Right lung (tissue), 5 donors: ENCODE data around the gene TYW1B. TPM values are rescaled to one million over a fixed set of nuclear protein-coding genes. Genes with fewer than 3 reads are reported as not detected.
"Not testable (repeated sequence)": the region's sequence is repeated elsewhere in the genome, so short reads cannot be mapped to it uniquely, and the experiment has no call there.

Experiments
- DNase-seq, 2 donors: peaks; one replicate each; pipeline ENCODE4 v3.0.0-alpha.2; 2013
- polyA plus RNA-seq, 5 donors: library from polyadenylated mRNA; unstranded; fragments of 120-200 nt; gene quantifications; one replicate each; pipeline versions ENCODE4 v1.2.1 to v1.2.3, GENCODE V29; 2013; ENCODE audit warnings: inconsistent platforms in 1 of 5, low replicate concordance in 1 of 5; ENCODE audit not compliant: insufficient read length in 5 of 5, insufficient read depth in 1 of 5

TYW1B gene
- polyA plus RNA-seq, 5 donors: 3.2 to 8.5 (median 7.6) TPM

DNA sequence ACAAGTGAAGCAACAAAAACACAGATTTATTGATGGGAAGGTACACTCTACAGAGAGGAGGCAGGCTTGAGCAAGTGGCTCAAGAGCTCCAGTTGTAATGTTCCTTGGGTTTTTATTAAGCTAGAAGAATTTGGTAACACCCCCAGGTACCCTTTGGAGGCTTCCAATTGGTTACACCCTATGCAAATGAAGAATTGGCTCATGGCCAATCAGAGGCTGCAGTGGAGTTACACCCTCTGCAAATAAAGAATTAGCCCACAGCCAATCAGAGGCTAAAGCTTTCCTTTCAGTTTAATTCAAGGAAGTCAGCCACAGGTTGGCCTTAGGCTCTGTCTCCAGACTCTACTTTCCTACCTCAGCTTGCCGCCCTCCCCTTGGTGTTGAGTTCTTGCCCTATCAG lies 10.3 kb downstream of the TYW1B start:
- not testable (repeated sequence) for DNase-seq

DNA sequence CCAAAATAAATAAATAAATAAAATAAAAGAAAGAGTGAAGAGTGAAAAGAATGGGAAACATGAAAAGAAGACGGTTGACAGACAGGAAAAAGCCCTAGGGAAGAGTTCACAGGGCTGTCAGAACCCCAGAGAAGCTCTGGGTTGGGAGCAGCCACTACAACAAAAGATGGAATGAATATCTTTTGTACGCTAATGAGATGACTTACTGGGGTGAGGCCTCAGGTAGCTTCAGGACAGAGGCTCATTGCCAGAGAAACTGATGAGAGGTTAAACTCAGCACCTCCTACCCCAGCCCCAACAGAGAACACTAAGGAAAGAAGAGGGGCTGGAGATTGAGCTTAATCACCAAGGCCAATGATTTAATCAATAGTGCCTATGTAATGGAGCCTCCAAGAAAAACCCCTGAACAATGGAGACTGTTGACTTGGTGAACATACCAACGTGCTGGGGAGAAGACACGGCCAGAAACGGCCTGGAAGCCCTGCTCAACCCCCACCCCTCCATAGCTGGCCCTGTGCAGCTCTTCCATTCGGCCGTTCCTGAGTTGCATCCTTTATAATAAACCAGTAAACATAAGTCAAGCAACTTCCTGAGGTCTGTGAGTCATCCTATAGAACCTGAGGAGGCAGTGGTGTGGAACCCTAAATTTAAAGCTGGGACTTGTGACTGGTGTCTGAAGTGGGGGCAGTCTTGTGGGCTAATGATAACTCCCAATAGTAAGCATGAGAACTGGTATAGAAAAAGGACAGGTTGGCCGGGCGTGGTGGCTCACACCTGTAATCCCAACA lies 11.4 kb downstream of the TYW1B start:
- not testable (repeated sequence) for DNase-seq

DNA sequence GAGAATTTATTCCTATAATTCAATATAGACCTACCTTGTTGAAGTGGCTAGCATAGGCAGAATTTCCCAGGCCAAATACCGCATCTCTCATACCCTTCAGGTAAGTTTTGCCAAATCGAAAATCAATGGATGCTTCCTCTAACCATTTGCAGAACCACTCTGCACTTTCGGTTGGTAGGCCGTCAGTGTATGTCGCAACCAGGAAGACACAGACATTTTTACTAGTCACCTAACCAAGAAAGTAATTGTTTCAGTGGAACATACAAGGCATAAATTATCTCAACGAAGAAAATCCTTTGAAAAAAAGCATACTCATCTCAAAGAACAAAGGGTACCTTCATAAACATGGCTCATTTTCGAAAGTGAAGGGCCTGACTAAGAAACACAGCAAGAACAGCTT lies 17.6 kb downstream of the TYW1B start:
- DNase-seq: not testable (repeated sequence)

DNA sequence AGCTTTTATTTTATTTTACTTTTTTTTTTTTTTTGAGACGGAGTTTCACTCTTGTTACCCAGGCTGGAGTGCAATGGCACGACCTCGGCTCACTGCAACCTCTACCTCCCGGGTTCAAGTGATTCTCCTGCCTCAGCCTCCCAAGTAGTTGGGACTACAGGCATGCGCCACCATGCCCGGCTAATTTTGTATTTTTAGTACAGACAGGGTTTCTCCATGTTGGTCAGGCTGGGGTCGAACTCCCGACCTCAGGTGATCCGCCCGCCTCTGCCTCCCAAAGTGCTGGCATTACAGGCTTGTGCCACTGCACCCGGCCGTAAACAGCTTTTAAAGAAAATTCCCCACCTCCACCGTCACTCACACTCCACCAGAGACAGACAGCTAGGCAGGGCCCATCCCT lies 19.5 kb downstream of the TYW1B start:
- not testable (repeated sequence) for DNase-seq

DNA sequence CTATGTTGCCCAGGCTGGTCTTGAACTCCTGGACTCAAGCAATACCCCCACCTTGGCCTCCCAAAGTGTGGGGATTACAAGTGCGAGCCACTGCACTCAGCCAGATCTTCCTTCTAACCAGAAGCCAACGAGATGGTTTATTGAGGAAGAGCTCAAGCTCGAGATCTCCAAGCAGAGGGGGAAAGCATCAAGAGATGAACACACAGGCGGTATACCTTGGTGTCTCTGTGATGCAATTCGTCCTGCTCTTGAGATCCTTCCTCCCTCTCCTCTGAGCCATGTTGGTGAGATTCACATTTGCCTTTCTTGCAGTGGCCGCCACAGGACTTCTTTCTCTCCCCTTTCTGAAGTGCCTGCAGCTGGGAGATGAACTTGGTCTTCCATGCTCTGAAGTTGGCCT lies 21.1 kb downstream of the TYW1B start:
- DNase-seq: not testable (repeated sequence)

DNA sequence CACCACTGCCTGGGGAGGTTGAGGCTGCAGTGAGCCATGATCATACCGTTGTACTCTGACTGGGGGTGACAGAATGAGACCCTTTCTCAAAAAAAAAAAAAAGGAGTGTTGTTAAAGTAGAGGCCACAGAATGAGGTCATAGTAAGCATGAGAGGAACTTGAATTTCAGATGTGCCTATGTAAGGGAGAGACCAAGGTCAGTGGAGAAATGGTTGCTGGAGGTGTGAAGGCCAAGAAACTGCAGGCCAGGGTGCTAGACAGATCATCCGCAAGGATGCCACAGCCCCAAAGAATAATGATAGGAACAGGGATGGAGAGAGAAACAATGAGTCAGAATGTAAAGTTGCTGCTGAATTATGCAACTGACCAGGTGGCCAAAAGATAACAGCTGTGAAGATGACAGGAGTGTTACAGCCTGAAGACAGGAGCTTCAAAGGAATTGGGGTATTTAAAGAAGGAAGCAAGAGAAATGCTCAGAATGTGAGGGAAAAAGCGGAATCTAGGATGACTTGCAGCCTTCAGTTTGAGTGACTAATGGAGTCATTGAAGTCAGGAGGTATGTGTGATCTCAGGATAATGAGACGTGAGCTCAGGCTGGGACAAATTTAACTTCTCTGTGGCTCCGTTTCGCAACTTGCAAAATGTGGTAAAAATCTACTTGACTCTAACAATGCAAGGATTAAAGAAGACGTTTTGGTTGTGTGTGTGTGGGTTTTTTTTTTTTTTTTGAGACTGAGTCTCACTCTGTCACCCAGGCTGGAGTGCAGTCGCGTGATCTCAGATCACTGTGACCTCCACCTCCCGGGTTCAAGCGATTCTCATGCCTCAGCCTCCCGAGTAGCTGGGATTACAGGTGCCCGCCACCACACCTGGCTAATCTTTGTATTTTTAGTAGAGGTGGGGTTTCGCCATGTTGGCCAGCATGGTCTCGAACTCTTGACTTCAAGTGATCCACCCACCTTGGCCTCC lies 22.2 kb downstream of the TYW1B start:
- DNase-seq: no peak

DNA sequence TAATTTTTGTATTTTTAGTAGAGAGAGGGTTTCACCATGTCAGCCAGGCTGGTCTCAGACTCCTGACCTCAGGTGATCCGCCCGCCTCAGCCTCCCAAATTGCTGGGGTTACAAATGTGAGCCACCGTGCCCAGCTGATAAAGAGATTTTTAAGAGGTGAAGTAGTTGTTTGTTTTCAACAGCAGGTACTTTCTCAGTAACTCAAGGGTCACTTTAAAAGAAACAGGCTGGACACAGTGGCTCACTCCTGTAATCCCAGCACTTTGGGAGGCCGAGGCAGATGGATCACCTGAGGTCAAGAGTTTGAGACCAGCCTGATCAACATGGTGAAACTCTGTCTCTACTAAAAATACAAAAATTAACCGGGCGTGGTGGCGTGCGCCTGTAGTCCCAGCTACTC lies 24.2 kb downstream of the TYW1B start:
- DNase-seq: not testable (repeated sequence)

DNA sequence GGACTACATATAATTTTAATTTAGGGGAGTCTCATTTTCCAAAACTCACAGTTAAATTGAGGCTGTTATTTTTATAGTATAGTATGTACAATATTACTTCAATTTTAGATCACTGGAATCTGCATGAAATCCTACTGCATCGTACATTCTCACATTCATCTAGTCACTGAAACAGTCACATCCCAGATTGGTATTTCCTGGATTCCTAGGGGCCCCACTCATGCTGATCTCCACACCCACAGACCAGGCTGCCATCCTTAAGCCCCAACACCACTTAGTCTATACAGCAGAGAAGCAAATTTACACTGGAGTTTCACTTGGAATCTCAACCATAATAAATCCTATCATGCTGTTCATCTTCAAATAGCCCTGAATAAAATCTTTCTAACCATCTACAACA lies 26.4 kb downstream of the TYW1B start:
- not testable (repeated sequence) for DNase-seq

DNA sequence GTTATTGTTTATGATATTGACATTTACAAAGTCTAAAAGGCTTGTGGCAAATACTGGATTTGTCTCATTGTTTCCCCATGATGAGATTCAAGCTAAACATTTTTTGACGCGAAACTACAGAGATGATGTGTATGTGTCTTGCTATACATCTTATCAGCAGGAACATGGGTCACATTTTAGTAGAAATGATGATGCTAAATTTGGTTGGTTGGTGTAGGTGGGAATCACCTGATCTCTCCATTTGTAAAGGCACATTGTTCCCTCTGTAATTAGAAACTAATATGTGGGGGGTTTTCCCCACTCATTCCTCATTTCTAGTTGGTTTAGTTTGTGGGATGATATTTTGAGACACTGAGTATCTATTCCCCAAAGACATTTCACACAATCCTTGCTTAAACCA lies 32.6 kb downstream of the TYW1B start:
- DNase-seq: not testable (repeated sequence)

DNA sequence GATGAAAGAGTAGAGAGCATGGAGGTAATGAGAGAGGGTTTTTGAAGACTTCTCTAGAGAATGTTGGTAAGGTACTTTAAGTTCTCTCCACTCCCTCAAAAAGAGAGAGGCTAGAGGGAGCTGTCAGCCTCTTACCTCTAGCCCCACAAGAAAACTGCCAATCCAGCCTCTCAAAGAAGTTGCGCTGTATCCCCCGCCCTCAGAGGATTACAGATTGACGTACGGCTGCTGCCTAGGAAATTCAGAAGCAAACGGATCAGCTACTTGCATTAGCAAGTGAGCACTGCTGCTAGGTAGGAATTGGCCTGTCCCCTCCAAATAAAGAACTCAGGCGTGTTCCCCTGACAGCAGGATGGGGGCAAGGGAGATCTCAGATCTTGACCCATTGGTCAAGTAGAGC lies 34.2 kb downstream of the TYW1B start:
- DNase-seq: no peak

DNA sequence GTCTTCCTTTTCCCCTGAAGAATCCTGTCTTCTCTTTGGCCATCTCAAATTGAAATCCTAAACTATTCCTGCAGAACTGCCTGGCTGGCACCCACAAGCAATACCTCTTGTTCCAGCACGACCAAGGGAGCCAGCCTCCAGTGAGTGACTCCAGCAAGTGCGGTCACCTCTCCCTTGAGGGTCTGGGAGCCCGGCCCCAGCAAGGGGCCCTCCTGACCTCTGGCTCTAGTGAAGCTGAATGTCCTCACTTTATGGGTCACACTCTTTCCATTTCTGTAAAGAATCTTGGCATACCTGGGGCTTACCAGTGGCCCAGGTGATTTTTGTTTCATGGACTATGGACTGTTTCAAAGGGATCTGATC lies 37.3 kb downstream of the TYW1B start:
- DNase-seq: not testable (repeated sequence)

DNA sequence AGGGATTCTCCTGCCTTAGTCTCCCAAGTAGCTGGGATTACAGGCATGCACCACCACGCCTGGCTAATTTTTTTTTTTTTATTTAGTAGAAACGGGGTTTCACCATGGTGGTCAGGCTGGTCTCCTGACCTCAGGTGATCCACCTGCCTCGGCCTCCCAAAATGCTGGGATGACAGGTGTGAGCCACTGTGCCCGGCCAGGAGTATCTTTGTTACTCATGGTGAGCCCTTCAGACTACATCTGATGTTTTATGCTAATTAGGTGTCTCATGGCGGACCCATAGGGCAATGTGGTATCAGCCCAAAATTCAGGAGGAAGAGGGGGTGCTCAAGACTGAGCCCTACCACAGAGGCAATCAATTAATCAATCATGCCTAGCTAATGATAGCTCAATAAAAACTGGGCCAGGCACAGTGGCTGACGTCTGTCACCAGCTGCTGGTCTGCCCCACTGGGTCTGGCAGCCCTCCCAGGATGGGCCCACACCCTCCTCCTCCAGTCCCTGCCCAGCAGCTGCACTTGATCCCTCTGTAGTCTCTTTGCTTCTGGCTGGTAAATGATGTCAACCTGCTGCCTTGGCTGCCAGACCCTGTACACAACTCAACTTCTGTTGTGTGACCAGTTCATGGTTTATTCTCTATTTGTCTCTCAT lies 37.8 kb downstream of the TYW1B start:
- not testable (repeated sequence) for DNase-seq

DNA sequence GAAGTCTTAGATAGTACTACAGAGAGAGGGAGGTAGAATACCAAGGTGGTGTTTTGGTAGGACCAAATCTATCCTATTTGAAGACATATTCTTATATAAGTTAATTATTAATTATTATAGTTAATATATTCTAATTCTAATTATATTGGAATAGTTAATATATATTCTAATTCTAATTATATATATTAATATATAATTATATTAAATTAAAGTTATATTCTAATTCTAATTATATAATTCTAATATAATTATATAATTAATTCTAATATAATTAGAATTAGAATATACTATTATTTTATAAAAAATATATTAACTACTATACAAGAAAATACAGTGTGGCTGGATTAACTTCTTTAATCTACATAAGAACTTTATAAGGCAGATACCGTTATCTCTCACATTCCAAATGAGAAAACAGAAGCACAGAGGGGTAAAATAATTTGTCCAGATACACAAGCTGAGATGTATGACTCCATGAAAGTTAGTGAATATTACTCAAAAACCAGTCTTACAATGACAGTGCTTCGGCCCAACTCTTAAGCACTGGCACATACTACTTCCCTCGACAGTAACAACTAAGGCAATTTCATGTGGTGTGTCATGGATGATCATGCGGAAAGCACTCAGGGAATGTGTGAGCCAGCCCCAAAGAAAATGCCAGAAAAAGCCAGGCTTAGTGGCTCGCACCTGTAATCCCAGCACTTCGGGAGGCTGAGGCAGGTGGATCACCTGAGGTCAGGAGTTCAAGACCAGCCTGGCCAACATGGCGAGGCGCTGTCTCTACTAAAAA lies 42.6 kb downstream of the TYW1B start:
- DNase-seq: no peak

DNA sequence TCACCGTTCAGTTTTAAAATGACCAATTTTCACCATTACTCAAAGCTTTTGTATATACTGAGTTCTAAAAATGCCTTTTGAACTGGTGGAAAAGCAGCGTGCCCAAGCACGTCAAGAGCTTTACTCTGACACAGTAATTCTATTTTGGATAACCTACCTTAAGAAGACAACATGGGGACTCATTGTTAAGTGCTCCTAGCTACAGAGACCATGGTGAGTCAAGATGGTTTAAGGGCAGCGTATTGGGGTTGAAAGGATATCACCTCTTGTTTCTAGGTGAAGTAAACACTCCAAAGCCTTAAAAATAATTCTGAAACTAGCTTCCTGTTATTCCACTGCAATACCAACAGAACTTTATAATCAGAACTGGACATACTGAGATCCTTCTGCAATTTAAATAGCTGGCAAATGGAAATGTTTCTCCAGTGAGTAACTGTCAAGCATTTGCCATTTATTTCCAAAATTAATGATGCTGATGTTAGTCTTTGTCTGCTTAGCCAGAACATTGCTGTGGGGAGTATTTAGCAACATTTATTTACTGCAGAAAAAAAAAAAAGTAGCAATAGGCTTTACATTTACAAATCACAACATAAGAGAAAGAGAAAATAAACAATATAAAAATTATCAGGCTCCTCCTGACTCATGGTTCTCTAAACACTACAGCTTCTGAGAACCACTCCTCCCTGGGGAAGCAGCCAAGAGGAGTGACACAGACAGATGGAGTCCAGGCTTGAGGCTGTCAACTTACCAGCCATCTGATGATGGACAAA lies 44.2 kb downstream of the TYW1B start:
- peak in 1 of 2 donors; percentile 5 for DNase-seq

DNA sequence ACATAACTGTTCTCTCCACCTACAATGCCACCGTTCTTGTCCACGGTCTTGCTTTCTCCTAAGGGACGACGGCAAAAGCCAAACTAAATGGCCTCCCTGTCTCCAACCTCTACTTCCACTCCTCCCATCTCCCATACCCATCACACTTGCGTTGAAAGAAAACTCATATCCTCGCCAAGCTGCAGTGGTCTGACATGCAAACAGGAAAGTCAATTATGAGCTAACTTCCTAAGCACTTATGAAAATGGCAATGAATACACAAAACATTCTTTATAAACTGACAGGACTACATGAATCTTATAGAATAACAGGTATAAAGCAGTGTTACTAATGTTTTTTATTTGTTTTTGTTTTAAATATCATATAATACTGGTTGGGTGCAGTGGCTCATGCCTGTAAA lies 46.4 kb downstream of the TYW1B start:
- DNase-seq: no peak

DNA sequence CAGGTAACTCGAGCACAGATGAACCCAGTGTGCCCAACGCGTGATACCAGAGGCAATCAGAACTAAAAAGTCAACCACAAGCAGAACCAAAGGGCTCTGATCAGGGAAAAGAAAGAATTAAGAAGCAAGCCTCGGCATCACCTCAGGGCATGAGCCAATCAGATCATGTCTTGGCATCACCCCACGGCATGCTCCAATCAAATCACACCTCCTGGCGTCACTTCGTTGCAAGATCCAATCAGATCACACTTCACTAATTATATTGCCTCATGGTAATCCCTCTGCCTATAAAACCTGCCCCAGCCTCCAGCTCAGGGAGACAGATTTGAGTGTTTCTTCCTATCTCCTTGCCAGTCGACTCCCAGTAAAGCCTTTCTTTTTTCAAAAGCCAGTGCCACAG lies 46.8 kb downstream of the TYW1B start:
- no peak for DNase-seq

DNA sequence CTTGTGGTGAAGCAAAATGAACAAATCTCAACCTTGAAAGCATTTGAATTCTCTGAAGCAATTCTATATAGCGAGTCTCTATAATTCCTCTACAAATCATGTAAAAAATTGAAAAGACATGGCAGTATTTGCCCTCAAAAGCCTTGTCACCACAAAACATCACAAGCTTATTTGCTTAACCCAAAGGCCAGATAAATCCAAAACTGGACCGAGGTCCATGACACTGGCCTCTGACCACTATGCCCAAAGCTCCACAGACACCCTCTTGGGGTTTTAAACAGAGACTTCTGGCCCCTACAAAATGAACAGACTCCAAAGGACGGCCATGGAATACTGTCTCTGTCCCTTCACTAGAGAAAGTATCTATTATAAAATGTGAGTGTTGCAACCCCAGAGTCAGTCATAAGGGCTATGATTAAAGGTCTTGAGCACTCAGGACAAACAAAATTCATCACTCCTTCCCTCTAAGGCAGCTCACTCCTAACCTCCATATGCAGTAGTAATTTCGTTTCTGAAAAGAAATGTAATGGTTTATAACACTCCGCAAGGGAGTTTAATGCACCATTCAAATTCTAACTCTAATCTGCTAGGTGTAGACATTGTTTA lies 47.6 kb downstream of the TYW1B start:
- not testable (repeated sequence) for DNase-seq

DNA sequence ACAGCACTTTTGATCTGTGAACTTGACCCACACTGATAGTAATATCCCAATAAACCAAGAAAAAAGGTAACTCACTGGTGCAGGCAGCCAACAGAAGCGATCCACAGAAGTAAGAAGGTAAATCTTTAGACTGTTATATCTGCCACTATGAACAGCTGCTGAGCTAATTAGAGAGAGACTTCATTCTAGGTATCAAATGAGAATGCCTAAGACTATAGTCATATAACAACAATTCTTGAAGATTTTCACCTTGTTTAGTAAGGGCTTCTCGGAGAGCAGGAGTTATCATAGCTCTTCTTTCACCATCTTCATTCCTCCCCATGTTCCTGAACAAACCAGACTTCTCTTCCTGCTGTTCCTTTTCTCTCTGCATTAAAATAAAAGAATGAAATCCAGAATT lies 50.8 kb downstream of the TYW1B start:
- not testable (repeated sequence) for DNase-seq

DNA sequence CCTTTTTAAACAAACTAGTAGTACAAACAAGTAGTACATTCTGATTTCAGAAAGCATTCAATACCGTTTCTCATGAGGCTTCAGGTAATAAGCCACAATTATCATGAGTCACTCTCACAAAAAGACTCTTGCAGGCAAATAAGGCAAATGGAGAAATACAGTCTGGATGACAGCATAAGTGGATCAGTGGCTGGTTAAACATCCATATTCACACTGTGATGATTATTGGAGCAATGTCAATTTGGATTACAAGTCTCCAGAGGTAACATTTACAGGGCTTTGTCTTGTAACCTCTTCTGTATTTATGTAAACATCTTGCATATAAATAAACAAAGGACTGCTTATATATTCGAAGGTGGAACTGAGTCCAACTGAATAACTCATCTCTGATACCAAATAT lies 55.4 kb downstream of the TYW1B start:
- not testable (repeated sequence) for DNase-seq

DNA sequence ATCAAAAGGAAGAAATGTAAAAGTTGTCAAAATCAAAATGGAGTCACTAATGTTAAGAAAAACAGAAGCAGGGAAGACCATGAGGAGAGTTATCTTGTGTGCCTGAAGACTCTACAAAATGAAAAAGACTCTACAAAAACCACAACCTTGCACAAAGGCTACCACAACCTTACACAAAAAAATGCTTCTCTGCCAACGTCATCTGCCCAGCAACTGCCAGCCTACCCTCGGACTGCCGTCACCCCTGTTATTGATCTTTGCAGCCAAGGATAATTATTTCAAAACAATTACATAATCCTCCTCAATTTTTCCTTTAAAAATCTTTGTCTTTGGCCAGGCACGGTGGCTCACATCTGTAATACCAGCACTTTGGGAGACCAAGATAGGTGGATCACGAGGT lies 61.0 kb downstream of the TYW1B start:
- not testable (repeated sequence) for DNase-seq
